Retinal pigment epithelial cell (primary cell): ENCODE results near the gene PNPLA5.

Experiments
- DNase-seq: peaks from one replicate; pipeline ENCODE4 v3.0.0-alpha.2; 2010; ENCODE audit warnings: low read depth
- H3K4me3 ChIP-seq: 2 replicates; pipeline ENCODE4 v1.5.1; 2011; ENCODE audit warnings: mild to moderate bottlenecking, low read length, control low read depth, moderate library complexity
- TF ChIP-seq, protein P1 (sequence below): conservative IDR thresholded peaks from 2 replicates; pipeline ENCODE4 v1.5.1; 2011; ENCODE audit warnings: low read depth, low read length, control low read depth, inconsistent platforms

Gene PNPLA5

DNA sequence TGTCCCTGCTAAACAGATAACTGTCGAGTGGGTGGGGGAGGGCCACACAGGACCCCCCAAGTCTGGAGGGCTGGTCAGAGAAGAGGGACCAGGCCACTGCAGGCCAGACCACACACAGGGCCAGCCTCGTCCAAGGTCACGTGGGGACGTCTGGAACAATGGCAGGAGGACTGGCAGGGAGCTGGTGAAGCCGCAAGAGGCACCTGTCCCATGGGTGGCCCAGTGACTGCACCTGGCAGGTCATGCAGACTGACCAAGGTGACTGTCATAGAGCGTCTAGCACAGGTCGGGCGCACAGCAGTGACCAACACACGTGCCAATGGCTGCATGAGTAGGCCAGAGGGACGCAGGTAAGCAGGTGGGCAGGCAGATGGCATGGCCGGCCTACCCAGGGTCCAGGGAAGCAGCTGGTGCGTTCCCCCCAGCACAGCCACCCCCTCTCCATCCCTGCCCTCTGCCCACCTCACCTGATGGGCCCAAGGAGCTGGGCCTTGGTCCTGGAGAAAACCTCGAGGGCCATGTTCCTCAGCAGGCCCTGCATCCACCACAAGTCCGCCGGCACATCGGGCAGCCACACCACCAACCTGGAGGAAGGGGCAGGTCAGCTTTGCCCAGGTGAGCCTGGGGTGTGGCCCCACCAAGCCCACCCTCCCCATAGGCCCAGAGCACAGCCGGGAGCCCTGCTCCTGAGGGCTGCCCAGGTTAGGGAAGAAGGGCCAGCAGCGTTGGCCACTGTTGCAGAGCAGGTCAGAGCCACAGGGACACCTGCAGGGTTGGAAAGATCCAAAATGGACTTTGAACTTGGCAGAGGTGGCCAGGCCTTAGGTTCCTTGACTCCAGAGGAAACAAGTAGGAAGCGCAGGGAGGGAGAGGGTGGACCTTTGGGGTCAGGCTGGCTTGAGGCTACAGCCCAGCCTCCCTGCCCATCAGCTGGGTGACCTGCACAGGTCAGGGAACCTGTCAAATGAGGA lies 10.4 kb downstream of the PNPLA5 start:
- no peak overlapping the region for H3K4me3 ChIP-seq
- TF ChIP-seq, protein P1, sequence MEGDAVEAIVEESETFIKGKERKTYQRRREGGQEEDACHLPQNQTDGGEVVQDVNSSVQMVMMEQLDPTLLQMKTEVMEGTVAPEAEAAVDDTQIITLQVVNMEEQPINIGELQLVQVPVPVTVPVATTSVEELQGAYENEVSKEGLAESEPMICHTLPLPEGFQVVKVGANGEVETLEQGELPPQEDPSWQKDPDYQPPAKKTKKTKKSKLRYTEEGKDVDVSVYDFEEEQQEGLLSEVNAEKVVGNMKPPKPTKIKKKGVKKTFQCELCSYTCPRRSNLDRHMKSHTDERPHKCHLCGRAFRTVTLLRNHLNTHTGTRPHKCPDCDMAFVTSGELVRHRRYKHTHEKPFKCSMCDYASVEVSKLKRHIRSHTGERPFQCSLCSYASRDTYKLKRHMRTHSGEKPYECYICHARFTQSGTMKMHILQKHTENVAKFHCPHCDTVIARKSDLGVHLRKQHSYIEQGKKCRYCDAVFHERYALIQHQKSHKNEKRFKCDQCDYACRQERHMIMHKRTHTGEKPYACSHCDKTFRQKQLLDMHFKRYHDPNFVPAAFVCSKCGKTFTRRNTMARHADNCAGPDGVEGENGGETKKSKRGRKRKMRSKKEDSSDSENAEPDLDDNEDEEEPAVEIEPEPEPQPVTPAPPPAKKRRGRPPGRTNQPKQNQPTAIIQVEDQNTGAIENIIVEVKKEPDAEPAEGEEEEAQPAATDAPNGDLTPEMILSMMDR, result no peak
- no peak for DNase-seq

DNA sequence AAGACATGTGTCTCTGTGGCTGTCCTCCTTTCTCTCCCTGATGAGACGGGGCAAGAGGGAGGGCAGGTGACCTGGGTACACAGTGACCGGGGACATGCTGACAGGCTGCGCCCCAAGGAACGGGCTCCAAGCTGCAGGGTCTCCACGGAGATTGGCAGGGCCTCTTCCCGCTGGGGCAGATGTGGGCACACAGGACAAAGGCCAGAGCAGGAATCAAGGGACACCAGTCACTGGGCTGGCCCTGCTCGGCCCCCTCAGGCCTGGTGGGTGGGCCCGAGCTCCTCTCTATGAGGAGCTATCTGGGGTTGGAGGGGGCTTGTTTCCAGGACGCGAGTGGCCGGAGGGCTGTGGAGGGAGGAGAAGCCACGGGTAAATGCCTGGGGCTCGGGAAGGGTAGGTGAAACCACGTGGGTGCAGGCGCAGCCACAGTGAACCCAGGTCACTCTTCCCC lies 11.2 kb downstream of the PNPLA5 start:
- no peak overlapping the region for H3K4me3 ChIP-seq
- DNase-seq, result no peak
- TF ChIP-seq, protein P1, result no peak

DNA sequence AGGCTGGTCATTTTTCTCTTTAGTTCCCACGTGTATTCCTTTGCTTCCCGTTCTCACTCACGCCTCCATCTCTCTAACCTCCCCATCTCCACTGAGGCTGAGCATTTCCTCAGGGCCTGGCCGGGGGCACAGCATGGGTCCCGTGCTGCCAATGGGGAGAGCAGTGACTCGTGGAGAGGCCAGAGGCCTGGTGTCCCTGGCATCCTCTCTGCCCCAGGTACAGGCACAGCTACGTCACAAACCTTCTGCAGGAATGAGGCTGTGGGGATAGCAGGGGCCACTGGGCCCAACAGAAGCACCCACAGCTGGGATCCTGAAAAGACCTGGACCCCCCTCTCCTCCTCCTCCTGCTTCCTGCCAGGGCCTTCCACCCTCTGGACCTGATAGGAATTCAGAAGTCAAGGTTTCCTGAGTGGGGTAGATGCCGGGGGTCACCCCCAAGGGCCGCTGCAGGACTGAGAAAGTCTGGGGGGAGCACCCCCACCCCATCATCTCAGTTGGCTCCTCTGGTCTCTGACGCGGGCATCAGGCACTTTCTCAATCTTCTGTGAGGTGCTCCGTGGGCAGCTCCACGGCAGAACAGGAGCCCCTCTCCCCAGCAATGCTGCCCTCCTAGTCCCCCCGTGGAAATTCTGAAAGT lies 11.8 kb downstream of the PNPLA5 start:
- TF ChIP-seq, protein P1, result no peak

DNA sequence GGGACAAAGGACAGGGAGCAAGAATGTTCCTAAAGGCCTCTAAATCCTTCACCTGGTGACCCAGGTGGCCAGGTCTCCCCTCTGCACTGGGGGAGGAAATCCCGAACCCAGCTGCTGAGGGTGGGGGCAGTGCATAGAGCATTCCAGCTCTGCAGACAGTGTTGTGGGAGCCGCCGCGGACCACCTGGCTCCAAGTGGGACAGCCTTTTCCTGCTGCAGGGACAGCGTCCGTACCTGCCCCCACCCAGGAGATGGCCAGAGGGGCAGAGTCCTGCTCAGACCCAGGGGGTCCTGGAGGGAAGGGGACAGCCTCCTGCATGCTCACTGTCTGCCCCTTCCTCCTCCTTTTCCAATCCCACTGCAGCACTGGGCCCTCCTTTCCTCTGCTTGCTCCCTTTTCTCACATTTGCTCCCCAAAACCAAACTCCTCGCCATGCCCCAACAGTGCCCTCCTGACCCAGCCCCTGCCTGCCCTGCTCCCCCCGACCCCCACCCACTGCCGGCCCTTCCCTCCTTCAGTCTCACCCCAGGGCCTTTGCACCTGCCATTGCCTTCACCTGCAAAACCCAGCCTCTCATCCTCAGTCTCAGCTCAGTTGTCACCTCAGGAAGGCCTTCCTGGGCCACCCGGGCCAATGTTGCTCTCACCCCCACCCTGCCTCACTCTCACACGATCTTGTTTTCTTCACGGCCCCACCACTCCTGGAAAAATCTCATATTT lies 12.8 kb downstream of the PNPLA5 start:
- no peak for DNase-seq
- no peak overlapping the region for H3K4me3 ChIP-seq
- TF ChIP-seq, protein P1, result no peak

More for the DNA sequence above, 11.8 kb downstream of the PNPLA5 start:
- H3K4me3 ChIP-seq, result no peak overlapping the region
- no peak for DNase-seq

DNA sequence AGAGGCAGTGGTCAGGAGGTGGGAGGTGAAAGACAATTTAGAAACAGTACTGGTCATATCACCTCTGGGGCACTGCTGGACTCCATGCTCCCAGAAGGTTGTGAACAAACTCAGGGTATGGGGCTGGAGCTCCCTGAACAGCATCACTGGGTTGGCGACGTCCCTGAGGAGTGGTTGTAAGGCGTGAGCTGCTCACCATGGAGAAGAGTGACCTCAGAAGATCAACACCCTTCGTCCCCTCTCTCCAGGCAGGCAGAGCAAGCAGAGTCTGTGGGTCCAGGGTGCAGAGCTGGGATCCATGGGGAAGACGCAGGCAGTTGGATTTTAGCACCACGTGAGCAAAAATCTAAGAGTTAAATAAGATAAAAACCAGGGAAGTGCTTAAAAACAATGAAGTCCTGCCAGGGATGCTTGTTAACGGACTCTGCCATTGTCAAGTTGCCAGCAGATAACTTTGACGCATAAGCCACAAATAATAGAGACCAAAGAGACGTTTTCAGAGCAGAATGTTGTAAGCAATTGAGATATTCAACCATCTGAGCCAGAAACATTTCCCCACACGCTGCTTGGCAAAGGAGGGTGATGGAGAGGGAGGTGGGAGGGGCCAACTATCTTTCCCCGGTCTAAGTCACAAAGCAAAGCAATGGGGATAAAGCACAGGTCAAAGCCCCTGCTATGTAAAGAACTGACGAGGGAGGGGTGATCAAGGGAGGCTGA lies 13.6 kb downstream of the PNPLA5 start:
- TF ChIP-seq, protein P1, result no peak
- no peak overlapping the region for H3K4me3 ChIP-seq
- no peak for DNase-seq

DNA sequence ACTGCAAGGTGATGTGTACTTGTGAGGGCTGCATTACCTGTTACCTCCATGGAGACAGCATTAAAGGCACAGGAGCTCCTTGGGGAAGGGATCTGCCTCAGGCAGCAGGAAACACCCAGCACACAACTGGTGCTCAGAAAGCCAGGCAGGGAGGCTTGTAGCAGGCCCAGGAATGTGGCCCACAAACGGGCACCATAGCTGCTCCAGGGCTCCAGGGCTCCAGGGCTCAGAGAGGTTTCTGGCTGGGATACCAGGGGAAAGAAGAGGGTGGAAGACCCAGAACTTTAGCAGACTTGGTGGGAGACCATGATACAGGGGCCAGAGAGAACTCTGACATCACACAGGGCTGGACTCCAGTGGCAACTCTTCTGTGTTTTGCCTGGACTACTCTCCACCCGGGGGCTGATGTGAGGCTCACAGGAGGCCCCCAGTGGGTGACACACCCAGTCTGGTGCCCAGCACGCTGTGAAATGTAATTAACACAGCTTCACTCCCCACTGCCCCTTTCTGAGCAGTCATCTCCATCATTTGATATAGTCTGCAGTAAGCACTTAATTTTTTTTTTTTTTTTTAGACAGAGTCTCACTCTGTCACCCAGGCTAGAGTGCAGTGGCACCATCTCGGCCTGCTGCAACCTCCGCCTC lies 14.8 kb downstream of the PNPLA5 start:
- no peak for DNase-seq
- TF ChIP-seq, protein P1, result no peak

More for the DNA sequence above, 14.8 kb downstream of the PNPLA5 start:
- H3K4me3 ChIP-seq, result no peak overlapping the region
